Body of pancreas (tissue), 4 donors: ENCODE results near the gene LUC7L. TPM values are rescaled to one million over a fixed set of nuclear protein-coding genes. Genes with fewer than 3 reads are reported as not detected.

ENCODE experiments used
- ATAC-seq: fragments of 150-250 bp; one replicate; pipeline ENCODE4 v1.9.1; 2016
- DNase-seq, 4 donors: peaks; one replicate each; pipeline ENCODE4 v3.0.0-alpha.2; 2019
- H3K27ac ChIP-seq, 4 donors: fragments of 200-600 bp; sonication (generic); 1 replicate in 3 of 4; 2 replicates in 1 of 4; pipeline versions ENCODE4 v1.5.1 to v1.6.1; 2016 to 2019; ENCODE audit warnings: mild to moderate bottlenecking in 1 of 4, mixed read lengths in 1 of 4, moderate library complexity in 1 of 4
- H3K27me3 ChIP-seq, 2 donors: fragments of 200-600 bp; sonication (generic); one replicate each; pipeline ENCODE4 v1.6.0; 2016; ENCODE audit warnings: mild to moderate bottlenecking in 1 of 2
- H3K36me3 ChIP-seq, 2 donors: fragments of 200-600 bp; sonication (generic); replicated peaks in 1 of 2; 2 replicates each; pipeline ENCODE4 v1.5.1; 2016; ENCODE audit warnings: low read depth in 2 of 2; ENCODE audit not compliant: insufficient read depth in 1 of 2
- H3K4me1 ChIP-seq: fragments of 200-600 bp; sonication (generic); one replicate; pipeline ENCODE4 v1.6.0; 2016
- H3K4me3 ChIP-seq, 2 donors: fragments of 200-600 bp; sonication (generic); 1 replicate in 1 of 2; 2 replicates in 1 of 2; pipeline ENCODE4 v1.5.1; 2016 to 2019
- H3K9me3 ChIP-seq, 3 donors: fragments of 200-600 bp; sonication (generic); 1 replicate in 2 of 3; 2 replicates in 1 of 3; pipeline ENCODE4 v1.5.1; 2016
- CTCF ChIP-seq, 7 experiments: fragments of 450-650 bp in 4 of 7; fragments of 200-600 bp in 3 of 7; sonication (generic) in 3 of 7; IDR thresholded peaks; one replicate each; pipeline ENCODE4 v1.5.1; 2016 to 2019; ENCODE audit warnings: antibody characterized with exemption in 7 of 7
- POLR2A ChIP-seq, 3 donors: fragments of 450-650 bp; IDR thresholded peaks; one replicate each; pipeline ENCODE4 v1.6.1; 2016; ENCODE audit warnings: antibody characterized with exemption in 3 of 3, mild to moderate bottlenecking in 2 of 3
- WGBS, 2 donors: methylation state at CpG; one replicate each; pipeline ENCODE4 v1.1.5; 2017; 5-methylcytosine and 5-hydroxymethylcytosine counted together
- intact Hi-C: fragments of 100-400 bp; cut with DNase I; formaldehyde crosslinking; loops from one replicate; pipeline ENCODE4 v1.15.1; 2023
- total RNA-seq, 2 donors: library from RNA; depleted of rRNA; stranded (reverse); fragments of >200 nt; gene quantifications; one replicate each; pipeline ENCODE4 v1.1.0, GENCODE V29; 2016

LUC7L gene
- total RNA-seq, 2 donors from 2014 or later, result 106 to 162 TPM

GRCh38 chr16:188674-189073 is 40.6 kb downstream of the LUC7L start:
- H3K4me3 ChIP-seq, result no peak overlapping the region
- no peaks in the 10 kb centered on the region for H3K4me1 ChIP-seq
- intact Hi-C loops, result no loop called here
- H3K27me3 ChIP-seq, result no peaks in the 10 kb centered on the region
- H3K36me3 ChIP-seq, result peaks cover 0 to 41% of the 10 kb centered on the region in 2 donors
- 71 to 82% methylated on average over 3 to 8 of the region's 8 CpGs for WGBS, 2 donors
- no peak overlapping the region for H3K27ac ChIP-seq
- DNase-seq (no peak), ATAC-seq (no peak)
- TF ChIP-seq CTCF (IDR thresholded peaks at IDR 0.05), result no peak
- TF ChIP-seq POLR2A (IDR thresholded peaks at IDR 0.05), result no peak
- H3K9me3 ChIP-seq, result no peaks in the 10 kb centered on the region

GRCh38 chr16:187330-187729 is 41.9 kb downstream of the LUC7L start:
- ATAC-seq, result no peak
- no peak overlapping the region for H3K4me3 ChIP-seq
- no peaks in the 10 kb centered on the region for H3K4me1 ChIP-seq
- TF ChIP-seq POLR2A (IDR thresholded peaks at IDR 0.05), result no peak
- no peak for TF ChIP-seq CTCF (IDR thresholded peaks at IDR 0.05)
- WGBS, 2 donors, result 93 to 96% methylated on average over 4 to 8 of the region's 8 CpGs
- no peak for DNase-seq
- no peaks in the 10 kb centered on the region for H3K9me3 ChIP-seq
- H3K27me3 ChIP-seq, result no peaks in the 10 kb centered on the region
- intact Hi-C loops, result no loop called here
- H3K36me3 ChIP-seq, result peaks cover 0 to 31% of the 10 kb centered on the region in 2 donors
- H3K27ac ChIP-seq, result no peak overlapping the region

GRCh38 chr16:185691-186090 is 43.6 kb downstream of the LUC7L start:
- 79 to 84% methylated on average over 8 of the region's 11 CpGs for WGBS, 2 donors
- no peak for ATAC-seq
- TF ChIP-seq POLR2A (IDR thresholded peaks at IDR 0.05) (no peak), CTCF (IDR thresholded peaks at IDR 0.05) (no peak)

GRCh38 chr16:185213-185612 is 44.0 kb downstream of the LUC7L start:
- DNase-seq (no peak), ATAC-seq (no peak)
- Histone ChIP-seq H3K27me3 (peaks cover 0 to 1% of the 10 kb centered on the region in 2 donors), H3K9me3 (no peaks in the 10 kb centered on the region), H3K4me1 (peaks cover 16% of the 10 kb centered on the region), H3K4me3 (no peak overlapping the region), H3K36me3 (peaks cover 0 to 19% of the 10 kb centered on the region in 2 donors), H3K27ac (no peak overlapping the region)
- TF ChIP-seq CTCF (IDR thresholded peaks at IDR 0.05) (no peak), POLR2A (IDR thresholded peaks at IDR 0.05) (no peak)
- intact Hi-C loops, result no loop called here
- WGBS, 2 donors, result 87 to 88% methylated on average over 10 to 13 of the region's 13 CpGs

More at GRCh38 chr16:185691-186090, 43.6 kb downstream of the LUC7L start:
- no peaks in the 10 kb centered on the region for H3K9me3 ChIP-seq
- no peak overlapping the region for H3K4me3 ChIP-seq
- H3K27ac ChIP-seq, result no peak overlapping the region
- H3K4me1 ChIP-seq, result peaks cover 11% of the 10 kb centered on the region
- no peak for DNase-seq
- H3K27me3 ChIP-seq, result no peaks in the 10 kb centered on the region
- intact Hi-C loops, result no loop called here
- H3K36me3 ChIP-seq, result peaks cover 0 to 22% of the 10 kb centered on the region in 2 donors

- peaks cover 18% of the 10 kb centered on the region for H3K4me1 ChIP-seq
- peaks cover 0 to 7% of the 10 kb centered on the region in 2 donors for H3K36me3 ChIP-seq
- no peaks in the 10 kb centered on the region for H3K9me3 ChIP-seq
- ATAC-seq (no peak), DNase-seq (no peak)
- intact Hi-C loops, result no loop called here
- 77 to 81% methylated on average over 7 of the region's 7 CpGs for WGBS, 2 donors
- no peak overlapping the region for H3K27ac ChIP-seq
- peaks cover 4 to 14% of the 10 kb centered on the region in 2 donors for H3K27me3 ChIP-seq
- no peak for TF ChIP-seq POLR2A (IDR thresholded peaks at IDR 0.05)
- TF ChIP-seq CTCF (IDR thresholded peaks at IDR 0.05), result no peak
- no peak overlapping the region for H3K4me3 ChIP-seq
Measured at GRCh38 chr16:183005-183404, 46.2 kb downstream of the LUC7L start.
